Activated T-helper 2 cell treated with anti-CD3 and anti-CD28 coated beads, Interferon-gamma antibody, Interleukin-2, Interleukin-4, amounts not matched to agents 10 μg/mL and 5 μg/mL and 100 μg/mL, durations not matched to agents 14 hours and 24 hours and 36 hours (primary cell): ENCODE data around the gene ZMAT3. TPM values are rescaled to one million over a fixed set of nuclear protein-coding genes. Genes with fewer than 3 reads are reported as not detected.

Experiments used
- DNase-seq: peaks from one replicate; pipeline ENCODE4 v3.0.0; 2021; ENCODE audit warnings: low spot score
- H3K27ac Mint-ChIP-seq: one replicate; pipeline ENCODE4 v1.8.0; 2021; ENCODE audit warnings: mixed read lengths
- H3K27me3 Mint-ChIP-seq: one replicate; pipeline ENCODE4 v1.8.0; 2021; ENCODE audit warnings: low read depth, mixed read lengths
- H3K36me3 Mint-ChIP-seq: one replicate; pipeline ENCODE4 v1.8.0; 2021; ENCODE audit warnings: low read depth, mixed read lengths
- H3K4me1 Mint-ChIP-seq: one replicate; pipeline ENCODE4 v1.8.0; 2021; ENCODE audit warnings: low read depth, mixed read lengths
- H3K4me3 Mint-ChIP-seq: one replicate; pipeline ENCODE4 v1.8.0; 2021; ENCODE audit warnings: low read depth, mild to moderate bottlenecking, moderate library complexity, mixed read lengths
- H3K9me3 Mint-ChIP-seq: one replicate; pipeline ENCODE4 v1.8.0; 2021; ENCODE audit warnings: mixed read lengths
- intact Hi-C: fragments of 100-400 bp; cut with micrococcal nuclease; formaldehyde crosslinking; loops from one replicate; pipeline ENCODE4 v1.15.1; 2023
- total RNA-seq: library from RNA; stranded (reverse); gene quantifications from 2 replicates; pipeline ENCODE4 v1.2.3, GENCODE V29; 2022

ZMAT3 gene
- total RNA-seq, 1 donor from 2014 or later: 8.9 TPM

- H3K4me1 Mint-ChIP-seq: peaks cover 26% of the 10 kb centered on the region
- H3K4me3 Mint-ChIP-seq: no peak overlapping the region
- no peak for DNase-seq
- no peak overlapping the region for H3K27ac Mint-ChIP-seq
- H3K36me3 Mint-ChIP-seq: no peaks in the 10 kb centered on the region
- peaks cover 42% of the 10 kb centered on the region for H3K27me3 Mint-ChIP-seq
- H3K9me3 Mint-ChIP-seq: no peaks in the 10 kb centered on the region
- intact Hi-C loops: loop anchor here (1.0 to 5.0 kb wide), 4 partner anchors 14 to 148 kb away; partner anchors contain the start of gene PIK3CA
These were observed 71.0 kb downstream of the ZMAT3 start for GRCh38 chr3:179000659-179001058.

DNA sequence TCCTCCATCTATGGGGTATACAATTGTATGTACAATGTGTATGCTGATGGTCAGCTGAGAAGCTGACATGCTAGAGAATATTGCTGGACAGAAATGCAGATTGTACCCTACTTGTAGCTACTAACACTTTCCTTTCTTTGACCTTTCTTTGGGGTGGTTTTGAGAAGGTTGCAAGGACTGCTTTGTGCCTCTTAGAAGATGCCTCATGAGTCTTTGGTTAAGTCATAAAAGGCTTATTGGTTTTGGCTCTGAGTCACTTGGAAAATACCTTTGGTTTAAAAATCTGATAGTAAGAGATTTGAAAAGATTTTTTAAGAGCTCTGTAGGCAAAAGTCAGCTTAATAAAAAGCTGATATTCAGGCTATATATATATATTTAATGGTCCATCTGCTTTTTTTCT is 71.5 kb downstream of the ZMAT3 start:
- DNase-seq: no peak
- intact Hi-C loops: loop anchor here (1.0 to 5.0 kb wide), 4 partner anchors 15 to 148 kb away; partner anchors contain the start of gene PIK3CA
- no peaks in the 10 kb centered on the region for H3K36me3 Mint-ChIP-seq
- H3K9me3 Mint-ChIP-seq: no peaks in the 10 kb centered on the region
- peaks cover 42% of the 10 kb centered on the region for H3K27me3 Mint-ChIP-seq
- H3K27ac Mint-ChIP-seq: no peak overlapping the region
- peaks cover 26% of the 10 kb centered on the region for H3K4me1 Mint-ChIP-seq
- no peak overlapping the region for H3K4me3 Mint-ChIP-seq

- peaks cover 5% of the 10 kb centered on the region for H3K9me3 Mint-ChIP-seq
- no peak overlapping the region for H3K27ac Mint-ChIP-seq
- DNase-seq: no peak
- H3K4me3 Mint-ChIP-seq: no peak overlapping the region
- H3K4me1 Mint-ChIP-seq: peaks cover 29% of the 10 kb centered on the region
- intact Hi-C loops: no loop called here
- peaks cover 32% of the 10 kb centered on the region for H3K27me3 Mint-ChIP-seq
- H3K36me3 Mint-ChIP-seq: no peaks in the 10 kb centered on the region
These were observed 75.2 kb downstream of the ZMAT3 start for GRCh38 chr3:178996399-178996798.

GRCh38 chr3:178990293-178990692 is 81.3 kb downstream of the ZMAT3 start:
- H3K27ac Mint-ChIP-seq: no peak overlapping the region
- H3K4me1 Mint-ChIP-seq: peaks cover 3% of the 10 kb centered on the region
- intact Hi-C loops: no loop called here
- DNase-seq: no peak
- no peak overlapping the region for H3K4me3 Mint-ChIP-seq
- H3K9me3 Mint-ChIP-seq: peaks cover 46% of the 10 kb centered on the region
- H3K27me3 Mint-ChIP-seq: peaks cover 5% of the 10 kb centered on the region
- H3K36me3 Mint-ChIP-seq: peaks cover 10% of the 10 kb centered on the region

DNA sequence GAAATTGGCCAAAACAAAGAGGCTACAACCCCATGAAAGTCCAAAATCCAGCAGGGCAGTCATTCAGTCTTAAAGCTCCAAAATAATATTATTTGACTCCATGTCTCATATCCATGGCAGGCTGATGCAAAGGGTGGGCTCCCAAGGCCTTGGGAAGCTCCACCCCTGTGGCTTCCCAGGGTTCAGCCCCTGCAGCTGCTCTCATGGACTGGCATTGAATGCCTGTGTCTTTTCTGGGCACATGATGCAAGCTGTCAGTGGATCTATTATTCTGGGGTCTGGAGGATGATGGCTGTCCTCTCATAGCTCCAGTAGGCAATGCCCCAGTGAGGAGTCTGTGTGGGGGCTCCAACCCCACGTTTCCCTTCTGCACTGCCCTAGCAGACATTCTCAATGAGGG is 81.8 kb downstream of the ZMAT3 start:
- Mint-ChIP-seq H3K27ac (no peak overlapping the region), H3K36me3 (peaks cover 10% of the 10 kb centered on the region), H3K4me1 (peaks cover under 1% of the 10 kb centered on the region), H3K4me3 (no peak overlapping the region), H3K27me3 (peaks cover 5% of the 10 kb centered on the region), H3K9me3 (peaks cover 46% of the 10 kb centered on the region)
- intact Hi-C loops: no loop called here
- no peak for DNase-seq

GRCh38 chr3:178987745-178988144 is 83.9 kb downstream of the ZMAT3 start:
- no peak for DNase-seq
- Mint-ChIP-seq H3K27ac (no peak overlapping the region), H3K4me1 (peaks cover 2% of the 10 kb centered on the region), H3K4me3 (no peak overlapping the region), H3K9me3 (peaks cover 52% of the 10 kb centered on the region), H3K27me3 (no peaks in the 10 kb centered on the region), H3K36me3 (peaks cover 10% of the 10 kb centered on the region)
- intact Hi-C loops: no loop called here

GRCh38 chr3:178986456-178986855 is 85.2 kb downstream of the ZMAT3 start:
- Mint-ChIP-seq H3K4me1 (peaks cover 4% of the 10 kb centered on the region), H3K9me3 (peaks cover 50% of the 10 kb centered on the region)
- intact Hi-C loops: no loop called here

GRCh38 chr3:178982137-178982536 is 89.5 kb downstream of the ZMAT3 start:
- Mint-ChIP-seq H3K27me3 (no peaks in the 10 kb centered on the region), H3K27ac (no peak overlapping the region), H3K9me3 (peaks cover 15% of the 10 kb centered on the region), H3K36me3 (no peaks in the 10 kb centered on the region), H3K4me3 (no peak overlapping the region), H3K4me1 (peaks cover 4% of the 10 kb centered on the region)
- no peak for DNase-seq
- intact Hi-C loops: no loop called here

More at GRCh38 chr3:178986456-178986855, 85.2 kb downstream of the ZMAT3 start:
- DNase-seq: no peak
- Mint-ChIP-seq H3K4me3 (no peak overlapping the region), H3K36me3 (peaks cover 10% of the 10 kb centered on the region), H3K27me3 (no peaks in the 10 kb centered on the region), H3K27ac (no peak overlapping the region)

- Mint-ChIP-seq H3K27me3 (no peaks in the 10 kb centered on the region), H3K9me3 (peaks cover 13% of the 10 kb centered on the region), H3K27ac (no peak overlapping the region), H3K4me3 (no peak overlapping the region), H3K4me1 (no peaks in the 10 kb centered on the region), H3K36me3 (no peaks in the 10 kb centered on the region)
- DNase-seq: no peak
- intact Hi-C loops: no loop called here
These were observed 96.3 kb downstream of the ZMAT3 start for GRCh38 chr3:178975320-178975719.

DNA sequence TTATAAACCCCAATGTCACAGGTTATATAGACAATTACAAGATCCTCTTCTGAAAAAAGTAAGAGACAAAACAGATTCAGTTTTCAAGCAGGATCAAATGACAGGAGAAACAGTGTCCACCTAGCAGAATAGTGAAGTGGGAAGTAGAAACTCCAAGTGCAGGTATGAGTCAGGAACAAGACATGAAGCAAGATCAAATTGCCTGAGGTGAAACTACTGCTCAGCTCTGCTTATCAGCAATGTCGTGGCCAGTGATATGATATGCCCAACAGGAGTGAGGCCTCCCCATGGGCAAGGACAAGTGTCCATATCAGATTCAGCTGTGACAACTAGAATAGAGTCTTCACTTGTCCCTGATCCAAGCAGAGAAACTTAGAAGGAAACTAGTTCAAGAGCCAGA is 100.0 kb downstream of the ZMAT3 start:
- intact Hi-C loops: no loop called here
- no peak for DNase-seq
- Mint-ChIP-seq H3K27me3 (peaks cover 8% of the 10 kb centered on the region), H3K36me3 (no peaks in the 10 kb centered on the region), H3K4me3 (no peak overlapping the region), H3K27ac (no peak overlapping the region), H3K9me3 (peaks cover 13% of the 10 kb centered on the region), H3K4me1 (peaks cover 9% of the 10 kb centered on the region)

- Mint-ChIP-seq H3K9me3 (peaks cover 8% of the 10 kb centered on the region), H3K4me3 (no peak overlapping the region), H3K27ac (no peak overlapping the region), H3K36me3 (no peaks in the 10 kb centered on the region), H3K27me3 (peaks cover 8% of the 10 kb centered on the region), H3K4me1 (peaks cover 9% of the 10 kb centered on the region)
- intact Hi-C loops: loop anchor here (5.0 kb wide), 1 partner anchor 33 kb away; no protein-coding TSS in a partner anchor
- no peak for DNase-seq
These were observed 102.5 kb downstream of the ZMAT3 start for GRCh38 chr3:178969004-178969700.
